SW 1271 (cell line): Measurements from ENCODE around the gene LRMDA.

Experiments used
- DNase-seq, 2 experiments: peaks; one replicate each; lab custom pipeline; 2025; lab: John Stamatoyannopoulos, UW

The LRMDA gene

GRCh38 chr10:75672111-75672671 lies 240.8 kb downstream of the LRMDA start:
- no peak for DNase-seq

- no peak for DNase-seq
Measured at GRCh38 chr10:75672842-75673241, 241.4 kb downstream of the LRMDA start.

- no peak for DNase-seq
Measured at GRCh38 chr10:75677541-75677940, 246.1 kb downstream of the LRMDA start.

GRCh38 chr10:75678527-75678926 lies 247.1 kb downstream of the LRMDA start:
- no peak for DNase-seq

- DNase-seq, result no peak
Measured at GRCh38 chr10:75679536-75679935, 248.1 kb downstream of the LRMDA start.

DNA sequence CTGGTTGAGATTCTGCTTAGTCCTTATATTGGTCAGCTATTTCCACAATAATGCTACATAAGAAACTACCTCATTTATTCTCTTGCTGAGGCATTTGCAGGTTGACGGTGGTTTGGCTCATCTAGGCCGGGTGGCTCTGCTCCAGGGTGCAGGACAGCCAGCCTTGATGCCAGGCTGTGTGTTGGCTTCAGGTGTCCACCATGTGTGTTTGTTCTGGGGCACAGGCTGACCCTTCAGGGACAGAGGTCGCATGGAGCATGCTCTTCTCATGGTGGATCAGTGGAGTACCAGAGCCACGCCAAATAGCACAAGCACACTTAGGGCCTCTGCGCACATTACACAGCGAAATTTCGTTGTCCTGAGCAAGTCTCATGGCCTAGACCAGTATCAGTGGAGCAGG lies 249.9 kb downstream of the LRMDA start:
- DNase-seq, result no peak

DNA sequence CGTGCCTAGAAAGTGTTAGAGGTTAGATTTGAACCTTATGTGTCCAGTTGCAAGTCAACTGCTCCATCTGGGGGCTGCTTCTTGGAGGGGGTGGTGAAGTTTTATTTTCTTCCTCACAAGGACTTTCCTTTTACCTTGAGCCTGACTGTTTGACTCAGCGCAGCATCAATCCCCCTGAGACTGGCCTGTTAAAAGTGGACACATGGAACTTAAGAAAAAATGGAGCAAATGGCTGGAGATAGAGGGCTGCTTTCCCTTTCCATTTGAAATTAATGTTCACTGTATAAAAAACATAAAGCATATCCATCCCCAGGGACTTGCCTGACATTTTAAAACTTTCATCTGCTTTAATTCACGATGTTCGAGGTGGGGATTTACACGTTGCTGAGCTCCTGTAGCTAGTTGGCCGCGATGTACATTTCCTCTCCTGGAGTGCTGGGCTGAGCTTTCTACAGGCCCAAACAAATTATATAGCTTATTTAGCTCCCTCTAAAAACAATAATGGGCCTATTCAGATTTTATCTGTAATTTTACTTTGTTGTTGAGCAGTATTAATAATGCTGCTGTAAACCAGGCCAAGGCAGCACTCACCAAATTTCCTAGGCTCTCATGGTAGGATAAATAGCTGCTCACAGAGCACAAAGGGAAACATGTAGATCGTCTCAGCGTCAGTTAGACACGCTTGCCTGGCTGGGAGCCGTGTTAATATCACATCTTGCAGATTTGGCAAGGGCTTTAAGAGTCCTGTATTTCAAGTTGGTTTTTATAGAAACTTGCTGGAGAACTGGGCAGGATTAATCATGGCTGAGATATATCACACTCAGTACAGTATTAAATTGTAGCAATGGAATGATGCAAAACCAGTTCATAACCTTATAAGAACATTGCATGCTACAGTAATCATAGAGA lies 251.5 kb downstream of the LRMDA start:
- no peak for DNase-seq

DNA sequence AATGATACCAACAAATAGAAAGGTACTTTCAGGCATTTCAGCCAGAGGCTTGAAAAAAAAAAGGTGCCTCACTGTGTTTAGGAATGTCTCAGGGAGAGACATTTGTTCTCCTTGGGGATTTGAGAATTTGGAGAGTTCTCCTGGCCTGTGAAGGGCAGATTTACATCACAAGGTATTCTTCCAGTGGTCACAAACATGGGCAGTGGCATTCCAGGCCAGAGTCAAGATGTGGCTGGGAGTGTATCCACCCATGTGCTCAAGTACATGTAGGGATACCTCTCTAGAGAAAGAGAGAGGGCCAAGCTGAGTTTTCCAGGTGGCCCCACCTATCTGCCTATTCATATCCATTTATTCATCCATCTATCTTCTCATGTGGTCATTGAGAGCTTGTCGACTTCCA lies 253.8 kb downstream of the LRMDA start:
- no peak for DNase-seq

DNA sequence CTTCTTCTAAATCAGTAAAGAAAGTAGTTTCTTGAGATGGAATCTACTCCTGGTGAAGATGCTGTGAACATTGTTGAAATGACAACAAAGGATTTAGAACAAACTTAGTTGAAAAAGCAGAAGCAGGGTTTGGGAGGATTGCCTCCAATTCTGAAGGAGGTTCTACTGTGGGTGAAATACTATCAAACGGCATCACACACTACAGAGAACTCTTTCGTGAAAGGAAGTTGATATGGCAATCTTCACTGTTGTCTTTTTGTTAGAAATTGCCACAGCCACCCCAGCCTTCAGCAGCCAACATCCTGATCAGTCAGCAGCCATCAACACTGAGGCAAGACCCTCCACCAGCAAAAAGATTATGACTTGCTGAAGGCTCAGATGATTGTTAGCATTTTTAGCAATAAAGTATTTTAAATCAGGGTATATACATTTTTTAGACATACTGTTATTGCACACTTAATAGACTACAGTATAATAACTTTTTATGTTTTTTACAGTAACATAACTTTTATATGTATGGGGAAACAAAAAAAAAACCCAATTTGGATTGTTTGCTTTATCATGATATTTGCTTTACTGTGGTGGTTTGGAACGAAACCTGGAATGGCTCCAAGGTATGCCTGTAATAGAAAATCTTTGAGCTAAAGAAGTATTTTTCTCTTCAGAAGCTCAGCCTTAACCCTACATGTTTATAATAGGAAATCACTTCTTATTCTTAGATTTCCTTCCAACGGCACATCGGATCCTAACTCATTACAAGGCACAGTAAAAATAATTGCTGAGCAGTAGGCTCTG lies 257.3 kb downstream of the LRMDA start:
- no peak for DNase-seq

DNA sequence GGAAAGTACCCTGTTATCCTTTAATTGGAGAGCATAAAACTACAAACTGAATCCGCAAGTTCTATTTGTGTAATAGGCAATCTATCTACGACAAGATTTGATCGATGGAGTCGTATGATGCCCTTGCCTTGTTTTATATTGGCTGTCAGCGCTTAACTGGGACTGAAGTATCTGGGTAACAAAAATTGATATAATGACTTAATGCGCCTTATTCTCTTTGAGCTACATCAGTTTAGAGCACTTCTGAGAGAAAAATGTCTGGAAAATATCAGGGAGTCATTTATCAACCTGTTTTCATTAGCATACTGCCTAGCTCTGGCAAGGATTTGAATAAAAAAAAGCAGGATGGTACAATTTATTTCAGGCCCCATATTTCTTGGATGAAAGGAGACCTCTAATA lies 262.1 kb downstream of the LRMDA start:
- DNase-seq, result no peak

DNA sequence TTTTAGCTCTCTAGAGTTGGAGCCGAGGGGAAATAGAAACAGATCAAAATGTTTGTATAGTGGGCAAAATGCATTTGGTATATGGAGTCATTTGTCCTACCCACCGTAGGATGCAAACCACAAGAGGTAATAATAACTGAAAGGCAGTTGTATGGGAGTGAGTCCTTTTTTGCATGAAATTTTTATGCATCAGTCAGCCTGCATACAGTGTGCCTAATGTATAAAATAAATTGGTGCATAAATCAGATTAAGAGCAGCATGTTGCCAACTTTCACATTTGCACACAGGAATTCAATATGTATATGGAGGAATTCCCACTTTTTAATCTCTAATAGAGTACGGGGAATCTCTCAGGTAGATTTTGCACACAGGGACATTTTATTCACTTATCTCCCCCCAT lies 262.8 kb downstream of the LRMDA start:
- DNase-seq, result no peak

- DNase-seq, result no peak
Measured at GRCh38 chr10:75694790-75695189, 263.4 kb downstream of the LRMDA start.

DNA sequence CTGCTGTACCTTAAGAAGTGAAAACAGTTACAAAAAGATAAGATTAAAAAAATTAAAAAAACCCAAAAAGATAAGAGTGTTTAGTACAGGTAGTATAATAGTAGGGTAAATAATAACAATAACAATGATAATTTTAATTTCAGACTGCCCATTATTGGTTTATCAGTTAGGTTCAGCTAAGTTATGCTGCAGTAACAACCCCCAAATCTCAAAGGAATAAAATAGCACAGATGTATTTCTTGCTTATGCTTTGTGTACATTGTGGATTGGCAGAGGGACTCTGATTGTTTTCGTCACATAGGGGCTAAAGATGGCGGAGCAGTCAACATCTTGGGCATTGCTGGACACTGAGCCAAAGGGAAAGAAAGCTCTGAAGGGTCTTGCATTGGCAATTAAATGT lies 264.6 kb downstream of the LRMDA start:
- DNase-seq, result no peak

DNA sequence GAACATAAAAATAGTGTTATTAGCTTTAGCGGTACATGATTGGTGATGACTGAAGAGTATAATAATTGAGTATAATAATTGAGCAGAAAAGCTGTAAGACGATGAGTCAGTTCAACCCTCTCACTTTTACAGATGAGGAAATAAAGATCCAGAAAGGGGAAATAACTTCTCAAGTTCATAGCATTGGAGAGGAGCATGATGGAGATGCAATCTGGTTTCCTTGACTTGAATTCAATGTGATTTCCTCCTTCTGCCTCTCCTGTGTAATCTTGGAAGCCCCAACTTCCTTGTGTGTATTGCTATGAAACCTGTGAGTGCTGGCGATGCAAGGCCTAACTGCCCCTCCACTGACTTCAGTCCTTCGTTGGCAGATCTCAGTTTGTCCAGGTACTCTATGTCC lies 265.1 kb downstream of the LRMDA start:
- DNase-seq, result no peak

- no peak for DNase-seq
Measured at GRCh38 chr10:75703191-75703854, 271.9 kb downstream of the LRMDA start.

- no peak for DNase-seq
Measured at GRCh38 chr10:75705426-75705825, 274.0 kb downstream of the LRMDA start.

DNA sequence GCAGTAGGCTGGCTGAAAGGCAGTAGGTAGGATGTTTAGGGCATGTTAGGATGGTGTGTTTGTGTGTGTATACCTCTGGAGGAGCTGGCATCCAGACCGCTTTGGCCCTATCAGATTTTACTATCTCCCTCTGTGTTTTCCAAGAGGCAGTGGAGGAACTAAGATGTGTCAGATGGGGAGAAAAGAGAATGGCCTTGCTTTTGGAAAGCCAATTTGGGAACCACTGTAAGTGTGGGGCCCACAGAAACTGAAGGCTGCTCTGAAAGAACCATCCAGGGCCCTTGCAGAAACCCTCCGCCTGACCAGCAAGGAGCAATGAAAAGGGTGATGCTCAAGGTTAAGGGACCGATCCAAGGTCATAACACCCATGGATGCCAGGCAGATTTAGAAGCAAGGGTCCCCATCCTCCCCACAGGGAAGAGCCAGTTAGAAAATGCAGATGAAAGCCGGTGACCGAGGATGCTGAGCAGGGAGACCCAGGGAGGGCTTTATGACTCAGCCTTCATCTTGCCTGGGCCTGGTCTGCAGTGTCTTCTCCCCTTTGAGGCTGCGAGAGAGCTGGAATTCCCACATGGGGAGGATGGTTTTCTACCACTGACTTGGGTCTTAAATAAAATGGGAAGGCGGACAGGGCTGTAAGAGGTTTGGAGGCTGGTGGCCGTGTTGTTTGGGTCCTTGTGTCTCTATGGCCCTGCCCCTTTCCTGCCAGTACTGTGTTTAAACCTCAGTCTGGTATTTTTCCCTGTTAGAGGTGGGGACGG lies 275.8 kb downstream of the LRMDA start:
- no peak for DNase-seq

DNA sequence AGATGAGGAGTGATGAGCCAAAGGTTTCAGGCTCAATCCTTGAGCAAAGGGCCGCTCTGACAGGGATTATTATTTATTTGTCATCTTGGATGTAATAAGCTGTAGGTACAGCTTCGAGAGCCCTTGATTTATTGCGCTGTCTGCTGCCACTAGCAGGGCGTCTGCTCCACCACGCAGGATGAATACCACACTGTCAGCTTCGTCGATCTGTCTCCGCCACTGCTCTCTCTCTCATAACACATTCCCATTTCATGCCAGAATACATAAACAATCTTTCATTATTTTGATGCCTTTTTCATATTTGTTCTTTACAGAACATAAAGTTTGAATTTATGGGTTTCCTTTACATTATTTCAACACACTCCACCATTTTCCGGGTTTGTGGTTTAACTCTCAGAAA lies 276.6 kb downstream of the LRMDA start:
- no peak for DNase-seq

DNA sequence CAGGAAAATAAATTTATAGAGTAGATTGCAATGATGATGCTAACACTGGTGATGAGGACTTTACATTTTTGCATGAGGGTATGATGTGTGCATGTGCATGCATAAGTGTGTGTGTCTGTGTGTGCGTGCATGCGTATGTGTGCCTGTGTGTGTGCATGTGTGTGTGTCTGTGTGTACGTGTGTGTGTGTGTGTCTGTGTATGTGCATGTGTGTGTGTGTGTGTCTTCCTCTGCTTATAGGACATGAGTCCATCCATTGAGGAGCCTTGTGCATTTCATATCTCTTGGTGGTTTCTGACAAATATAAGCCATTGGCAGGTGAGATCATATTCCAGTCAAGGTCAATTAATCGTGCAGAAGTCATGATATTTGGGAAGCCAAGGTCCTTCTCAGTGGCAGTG lies 277.8 kb downstream of the LRMDA start:
- DNase-seq, result no peak

GRCh38 chr10:75709811-75710210 lies 278.4 kb downstream of the LRMDA start:
- DNase-seq, result no peak

- DNase-seq, result no peak
Measured at GRCh38 chr10:75712242-75712880, 280.9 kb downstream of the LRMDA start.
